Endothelial cell of umbilical vein (primary cell): ENCODE measurements around the gene JAG2. TPM values are rescaled to one million over a fixed set of nuclear protein-coding genes. Genes with fewer than 3 reads are reported as not detected.

Source experiments
- BruUV-seq: library from RNA; stranded (reverse); fragments of 400-500 nt; replicated peaks from 2 replicates; lab custom pipeline; 2021; lab: Mats Ljungman, UMichigan
- CTCF ChIA-PET: fragments of 300-600, 350-600 bp; sonication (Branson Sonifier 250); formaldehyde crosslinking; loops from one replicate; lab custom pipeline; 2021; ENCODE audit warnings: antibody characterized with exemption, inconsistent platforms; lab: Charles Lee
- POLR2A ChIA-PET: fragments of 300-600, 350-600 bp; sonication (Branson Sonifier 250); formaldehyde crosslinking; loops from one replicate; lab custom pipeline; 2021; ENCODE audit warnings: antibody characterized with exemption, inconsistent platforms; lab: Charles Lee
- DNase-seq: peaks from one replicate; pipeline ENCODE4 v3.0.0-alpha.2; 2011; ENCODE audit warnings: low read depth, low spot score
- FAIRE-seq: peaks from 2 replicates; lab custom pipeline; 2011; peaks lifted over from hg19 to GRCh38; lab: Jason Lieb, UNC
- H2AFZ ChIP-seq: 2 replicates; pipeline ENCODE4 v1.6.0; 2012; ENCODE audit warnings: low read depth, low read length, control low read depth, inconsistent platforms
- H3K27ac ChIP-seq: 2 replicates; pipeline ENCODE4 v1.5.1; 2011; ENCODE audit warnings: low read depth, mild to moderate bottlenecking, control low read depth, low read length, moderate library complexity; ENCODE audit not compliant: insufficient read depth
- H3K27me3 ChIP-seq, 2 experiments: 2 replicates each; pipeline versions ENCODE4 v1.6.0 to v1.6.1; 2011; ENCODE audit warnings: low read length in 2 of 2, mixed read lengths in 1 of 2; ENCODE audit not compliant: control insufficient read depth in 2 of 2, insufficient read depth in 2 of 2
- H3K36me3 ChIP-seq, 2 experiments: 2 replicates in 1 of 2; 3 replicates in 1 of 2; pipeline ENCODE4 v1.5.1; 2011; ENCODE audit warnings: low read length in 2 of 2, mild to moderate bottlenecking in 1 of 2, moderate library complexity in 1 of 2; ENCODE audit not compliant: control insufficient read depth in 2 of 2, insufficient read depth in 2 of 2; ENCODE audit errors: extremely low read depth in 1 of 2
- H3K4me1 ChIP-seq: 3 replicates; pipeline ENCODE4 v1.5.1; 2011; ENCODE audit warnings: mild to moderate bottlenecking, low read length; ENCODE audit not compliant: control insufficient read depth, insufficient read depth; ENCODE audit errors: extremely low read depth
- H3K4me2 ChIP-seq: 2 replicates; pipeline ENCODE4 v1.6.1; 2011; ENCODE audit warnings: low read length, control low read depth, mixed read lengths; ENCODE audit not compliant: insufficient read depth
- H3K4me3 ChIP-seq, 3 experiments: fragments of 200-600 bp in 1 of 3; sonication (generic), shearing (Covaris generic) in 1 of 3; replicated peaks in 1 of 3; 2 replicates each; pipeline ENCODE4 v1.5.1; 2011 to 2016; ENCODE audit warnings: control low read depth in 3 of 3, low read length in 3 of 3, mild to moderate bottlenecking in 2 of 3, inconsistent platforms in 1 of 3, low read depth in 1 of 3, moderate library complexity in 1 of 3; ENCODE audit not compliant: insufficient read depth in 1 of 3
- H3K79me2 ChIP-seq: 2 replicates; pipeline ENCODE4 v1.6.0; 2012; ENCODE audit warnings: low read length, inconsistent platforms; ENCODE audit not compliant: control insufficient read depth, insufficient read depth
- H3K9ac ChIP-seq: replicated peaks from 2 replicates; pipeline ENCODE3; 2011; ENCODE audit warnings: low read length, control low read depth; ENCODE audit not compliant: insufficient read depth; ENCODE audit errors: extremely low read depth
- H3K9me1 ChIP-seq: replicated peaks from 3 replicates; pipeline ENCODE4 v1.6.0; 2011; ENCODE audit warnings: mild to moderate bottlenecking, low read length; ENCODE audit not compliant: control insufficient read depth, insufficient read depth; ENCODE audit errors: extremely low read depth
- H3K9me3 ChIP-seq: replicated peaks from 2 replicates; pipeline ENCODE4 v1.5.1; 2012; ENCODE audit warnings: low read length, inconsistent platforms; ENCODE audit not compliant: control insufficient read depth, insufficient read depth
- H4K20me1 ChIP-seq: replicated peaks from 2 replicates; pipeline ENCODE3; 2011; ENCODE audit warnings: mild to moderate bottlenecking, low read length; ENCODE audit not compliant: control insufficient read depth, insufficient read depth; ENCODE audit errors: extremely low read depth
- CTCF ChIP-seq, 2 donors: IDR thresholded peaks; 1 replicate in 1 of 2; 2 replicates in 1 of 2; pipeline ENCODE4 v1.5.1; 2011; ENCODE audit warnings: low read length in 2 of 2, mild to moderate bottlenecking in 2 of 2, moderate library complexity in 2 of 2, control low read depth in 1 of 2, inconsistent platforms in 1 of 2, low read depth in 1 of 2; ENCODE audit not compliant: insufficient read depth in 1 of 2; ENCODE audit errors: extremely low read depth in 1 of 2
- EZH2 ChIP-seq: IDR thresholded peaks from 2 replicates; pipeline ENCODE4 v1.6.1; 2012; ENCODE audit warnings: borderline replicate concordance, low read depth, mild to moderate bottlenecking, moderate library complexity, low read length, inconsistent platforms; ENCODE audit not compliant: severe bottlenecking
- GATA2 ChIP-seq: IDR thresholded peaks from 2 replicates; pipeline ENCODE4 v1.7.0; 2011; ENCODE audit warnings: low read depth, mild to moderate bottlenecking, moderate library complexity, mixed read lengths, low read length; ENCODE audit not compliant: insufficient read length, insufficient read depth
- MAX ChIP-seq: IDR thresholded peaks from 2 replicates; pipeline ENCODE4 v1.6.1; 2011; ENCODE audit not compliant: insufficient read depth, insufficient read length
- MYC ChIP-seq: IDR thresholded peaks from one replicate; pipeline ENCODE4 v1.6.1; 2011; ENCODE audit warnings: mild to moderate bottlenecking, low read depth, low read length
- POLR2A ChIP-seq: IDR thresholded peaks from 2 replicates; pipeline ENCODE4 v1.6.1; 2012; ENCODE audit warnings: low read depth, mild to moderate bottlenecking, control low read depth, low read length
- POLR2AphosphoS5 ChIP-seq: IDR thresholded peaks from 2 replicates; pipeline ENCODE4 v1.6.1; 2012; ENCODE audit warnings: low read depth, mild to moderate bottlenecking, control low read depth, low read length, moderate library complexity; ENCODE audit not compliant: insufficient read depth
- dilution Hi-C: fragments of 300-500 bp; cut with MboI; formaldehyde crosslinking; loops from one replicate; pipeline ENCODE4 v1.15.0; 2019; ENCODE audit warnings: low sequenced_read_pairs; ENCODE audit not compliant: extremely low pct_ligation_motif_present
- intact Hi-C: fragments of 100-400 bp; cut with micrococcal nuclease; formaldehyde crosslinking; loops from one replicate; pipeline ENCODE4 v1.10.0; 2022
- polyA plus RNA-seq, 4 experiments: library from polyadenylated mRNA; depleted of rRNA in 3 of 4; stranded (reverse) in 3 of 4; unstranded in 1 of 4; fragments of >200 nt; gene quantifications; 2 replicates each; pipeline versions ENCODE4 v1.2.1 to v1.2.3, GENCODE V29; 2011 to 2012; ENCODE audit warnings: missing spikeins in 1 of 4
- total RNA-seq: library from RNA; stranded (reverse); gene quantifications from 2 replicates; pipeline ENCODE4 v1.2.3, GENCODE V29; 2021

JAG2 gene
- total and polyA plus RNA-seq, 2 donors (not counting 3 experiments of a cell fraction or from before 2014, with no cell fraction given): 105 to 128 TPM

GRCh38 chr14:105196265-105196960 is 27.8 kb upstream of the JAG2 start:
- DNase-seq: peak; percentile 68
- ChIA-PET CTCF (interaction anchor here (1.1 to 9.7 kb wide), 8 partner anchors 8 to 156 kb away, joined by 3 to 94 read pairs (median 5); partner anchors contain the start of genes JAG2 and NUDT14), POLR2A (no interaction called here)
- peak overlapping the region; percentile 76 for H3K9ac ChIP-seq
- dilution Hi-C loops (no loop called here), intact Hi-C loops (loop anchor here (2.0 to 5.0 kb wide), 3 partner anchors 106 to 296 kb away; partner anchors contain the start of genes CRIP2 and TEDC1)
- no peaks in the 10 kb centered on the region for H3K9me3 ChIP-seq
- H3K4me3 ChIP-seq: no peak overlapping the region
- FAIRE-seq: no peak
- peaks cover 65% of the 10 kb centered on the region for H3K4me1 ChIP-seq
- no peaks in the 10 kb centered on the region for H4K20me1 ChIP-seq
- H3K36me3 ChIP-seq: no peaks in the 10 kb centered on the region
- H3K27me3 ChIP-seq: no peaks in the 10 kb centered on the region
- no peaks in the 10 kb centered on the region for H3K9me1 ChIP-seq
- H3K27ac ChIP-seq: peak overlapping the region; percentile 87
- H3K79me2 ChIP-seq: no peaks in the 10 kb centered on the region
- BruUV-seq: no TSS peak
- H2AFZ ChIP-seq: peak overlapping the region; percentile 24
- H3K4me2 ChIP-seq: no peak overlapping the region
- TF ChIP-seq POLR2A (no peak), GATA2 (peak; percentile 33), POLR2AphosphoS5 (peak; percentile 46)

- TF ChIP-seq CTCF (IDR thresholded peaks at IDR 0.05; ENCODE audit: extremely low read depth in 1 of 2, insufficient read depth in 1 of 2, low read depth in 1 of 2, low read length in 2 of 2) (peak in 1 of 2 donors; percentile 6), EZH2 (no peak), POLR2A (peak; percentile 2), MYC (no peak), MAX (no peak)
- DNase-seq (peak; percentile 57), FAIRE-seq (peak; percentile 85)
- dilution Hi-C loops (no loop called here), intact Hi-C loops (loop anchor here (2.0 to 5.0 kb wide), 3 partner anchors 105 to 297 kb away; partner anchors contain the start of genes CRIP2 and TEDC1)
- H3K79me2 ChIP-seq: no peaks in the 10 kb centered on the region
- H3K36me3 ChIP-seq: no peaks in the 10 kb centered on the region
- H3K4me1 ChIP-seq: peaks cover 65% of the 10 kb centered on the region
- CTCF ChIA-PET: interaction anchor here (0.8 to 9.7 kb wide), 11 partner anchors 9 to 204 kb away, joined by 3 to 94 read pairs (median 5); partner anchors contain the start of genes JAG2 and NUDT14
- H3K9me3 ChIP-seq: no peaks in the 10 kb centered on the region
- POLR2A ChIA-PET: interaction anchor here (1.7 kb wide), 1 partner anchor 27 kb away, joined by 4 read pairs; the partner anchor contains the start of gene JAG2
- peak overlapping the region; percentile 87 for H3K27ac ChIP-seq
- H3K9ac ChIP-seq: peak overlapping the region; percentile 76
- no TSS peak for BruUV-seq
- no peaks in the 10 kb centered on the region for H4K20me1 ChIP-seq
- H3K4me2 ChIP-seq: no peak overlapping the region
- H3K27me3 ChIP-seq: no peaks in the 10 kb centered on the region
- peak overlapping the region; percentile 24 for H2AFZ ChIP-seq
- no peaks in the 10 kb centered on the region for H3K9me1 ChIP-seq
- H3K4me3 ChIP-seq: no peak overlapping the region
Observed at GRCh38 chr14:105195522-105196264, 27.1 kb upstream of the JAG2 start.
